A549 (cell line): ENCODE data around the gene MAD1L1.

Experiments
- CTCF ChIP-seq: fragments of >200 bp; sonication (Bioruptor Twin); formaldehyde crosslinking; IDR thresholded peaks from 3 replicates; pipeline ENCODE4 v1.5.1; 2016
- EP300 ChIP-seq, 2 experiments: fragments of >200 bp; sonication (Bioruptor Twin); formaldehyde crosslinking; IDR thresholded peaks; 2 replicates in 1 of 2; 3 replicates in 1 of 2; pipeline ENCODE4 v1.6.1; 2016 to 2017
- HEYL ChIP-seq: fragments of 250-450 bp; sonication (Bioruptor Pico); IDR thresholded peaks from 2 replicates; pipeline ENCODE4 v1.8.0; 2021; ENCODE audit warnings: mild to moderate bottlenecking, moderate library complexity
- HOXA7 ChIP-seq: fragments of 250-450 bp; sonication (Bioruptor Pico); IDR thresholded peaks from 2 replicates; pipeline ENCODE4 v1.5.0; 2020; ENCODE audit warnings: mild to moderate bottlenecking, moderate library complexity
- HOXB5 ChIP-seq: fragments of 250-450 bp; sonication (Bioruptor Pico); IDR thresholded peaks from 2 replicates; pipeline ENCODE4 v1.5.0; 2020; ENCODE audit warnings: mild to moderate bottlenecking, moderate library complexity
- RCOR1 ChIP-seq: fragments of 150-350 bp; IDR thresholded peaks from 2 replicates; pipeline ENCODE4 v1.6.1; 2014; ENCODE audit warnings: antibody characterized with exemption, low read length, low read depth
- USF2 ChIP-seq: fragments of 450-650 bp; IDR thresholded peaks from 2 replicates; pipeline ENCODE4 v1.6.1; 2014; ENCODE audit warnings: antibody characterized with exemption
- TF ChIP-seq, protein P1 (sequence below): IDR thresholded peaks from 2 replicates; pipeline ENCODE4 v1.6.1; 2012

GRCh38 chr7:1979591-1980560 lies 252.9 kb downstream of the MAD1L1 start:
- TF ChIP-seq EP300 (IDR thresholded peaks at IDR 0.05) (no peak), CTCF (no peak), USF2 (no peak), HEYL (no peak), HOXA7 (CRISPR knock-in tag) (no peak), RCOR1 (no peak), HOXB5 (CRISPR knock-in tag) (no peak)
- TF ChIP-seq, protein P1, sequence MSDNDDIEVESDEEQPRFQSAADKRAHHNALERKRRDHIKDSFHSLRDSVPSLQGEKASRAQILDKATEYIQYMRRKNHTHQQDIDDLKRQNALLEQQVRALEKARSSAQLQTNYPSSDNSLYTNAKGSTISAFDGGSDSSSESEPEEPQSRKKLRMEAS, result no peak
